B cell (primary cell): ENCODE results near the gene GAMT. TPM values are rescaled to one million over a fixed set of nuclear protein-coding genes. Genes with fewer than 3 reads are reported as not detected.

ENCODE experiments used
- ATAC-seq: fragments of 200-7000 bp; cut with Tn5 transposase; one replicate; pipeline ENCODE4 v1.10.0; 2021; ENCODE audit warnings: low read depth, mild to moderate bottlenecking, moderate number of reproducible peaks, moderate library complexity
- CTCF ChIA-PET: fragments of 350-600 bp; sonication (Branson Sonifier 250); formaldehyde crosslinking; loops from one replicate; lab custom pipeline; 2021; ENCODE audit warnings: antibody characterized with exemption, inconsistent platforms; lab: Charles Lee
- POLR2A ChIA-PET: fragments of 350-600 bp; sonication (Branson Sonifier 250); formaldehyde crosslinking; loops from one replicate; lab custom pipeline; 2021; ENCODE audit warnings: antibody characterized with exemption; lab: Charles Lee
- DNase-seq: peaks from one replicate; pipeline ENCODE4 v3.0.0; 2013
- H2AFZ ChIP-seq: 2 replicates; pipeline ENCODE4 v1.6.1; 2012; ENCODE audit warnings: mild to moderate bottlenecking, low read depth, low read length; ENCODE audit not compliant: insufficient read depth, poor library complexity, severe bottlenecking
- H3K27ac ChIP-seq, 2 donors: 1 replicate in 1 of 2; 2 replicates in 1 of 2; pipeline ENCODE4 v1.5.1; 2012 to 2013; ENCODE audit warnings: low read length in 2 of 2, mild to moderate bottlenecking in 2 of 2, moderate library complexity in 1 of 2
- H3K27me3 ChIP-seq, 4 experiments: fragments of 200-600 bp in 1 of 4; sonication (generic) in 1 of 4; replicated peaks in 1 of 4; 1 replicate in 2 of 4; 2 replicates in 2 of 4; pipeline versions ENCODE4 v1.6.1 to v1.7.0; 2013 to 2016; ENCODE audit warnings: low read length in 3 of 4, mild to moderate bottlenecking in 2 of 4, mixed read lengths in 1 of 4, moderate library complexity in 1 of 4; ENCODE audit not compliant: insufficient read depth in 4 of 4, control insufficient read depth in 3 of 4; ENCODE audit errors: control extremely low read depth in 1 of 4
- H3K36me3 ChIP-seq, 2 experiments: replicated peaks in 1 of 2; 1 replicate in 1 of 2; 2 replicates in 1 of 2; pipeline versions ENCODE4 v1.6.1 to v1.7.1; 2013; ENCODE audit warnings: low read length in 1 of 2; ENCODE audit not compliant: insufficient read depth in 2 of 2, control insufficient read depth in 1 of 2; ENCODE audit errors: control extremely low read depth in 1 of 2, extremely low read depth in 1 of 2
- H3K4me1 ChIP-seq, 2 donors: fragments of 200-600 bp in 1 of 2; sonication (generic) in 1 of 2; 1 replicate in 1 of 2; 2 replicates in 1 of 2; pipeline versions ENCODE4 v1.5.1 to v1.6.1; 2013 to 2017; ENCODE audit warnings: low read length in 2 of 2; ENCODE audit not compliant: control insufficient read depth in 2 of 2, insufficient read depth in 2 of 2
- H3K4me2 ChIP-seq: replicated peaks from 2 replicates; pipeline ENCODE3; 2012; ENCODE audit warnings: mild to moderate bottlenecking, low read depth, low read length; ENCODE audit not compliant: poor library complexity, severe bottlenecking
- H3K4me3 ChIP-seq, 5 experiments: fragments of 200-600 bp in 1 of 5; sonication (generic) in 1 of 5; 1 replicate in 3 of 5; 2 replicates in 2 of 5; pipeline versions ENCODE4 v1.5.1 to v1.7.0; 2011 to 2016; ENCODE audit warnings: low read length in 4 of 5, mild to moderate bottlenecking in 4 of 5, low read depth in 2 of 5, control low read depth in 1 of 5, moderate library complexity in 1 of 5; ENCODE audit not compliant: insufficient read depth in 1 of 5; ENCODE audit errors: control extremely low read depth in 1 of 5, extremely low read depth in 1 of 5
- H3K79me2 ChIP-seq: fragments of 200-600 bp; sonication (generic); one replicate; pipeline ENCODE4 v1.6.0; 2016; ENCODE audit warnings: low read length; ENCODE audit not compliant: control insufficient read depth, insufficient read depth
- H3K9ac ChIP-seq: fragments of 200-600 bp; sonication (generic); 2 replicates; pipeline ENCODE4 v1.6.1; 2017; ENCODE audit warnings: mild to moderate bottlenecking, low read length, moderate library complexity
- H3K9me3 ChIP-seq, 3 donors: one replicate each; pipeline versions ENCODE4 v1.6.1 to v1.7.1; 2013; ENCODE audit warnings: low read length in 2 of 3; ENCODE audit not compliant: control insufficient read depth in 2 of 3, insufficient read depth in 1 of 3; ENCODE audit errors: control extremely low read depth in 1 of 3
- H4K20me1 ChIP-seq: 2 replicates; pipeline ENCODE4 v1.6.0; 2012; ENCODE audit warnings: mild to moderate bottlenecking, low read length; ENCODE audit not compliant: insufficient read depth, control insufficient read depth, poor library complexity, severe bottlenecking
- H3K27ac Mint-ChIP-seq: one replicate; pipeline ENCODE4 v1.8.0; 2021; ENCODE audit warnings: mixed read lengths
- H3K27me3 Mint-ChIP-seq: one replicate; pipeline ENCODE4 v1.8.0; 2021; ENCODE audit warnings: mixed read lengths
- H3K4me1 Mint-ChIP-seq: one replicate; pipeline ENCODE4 v1.8.0; 2021; ENCODE audit warnings: mixed read lengths
- H3K4me3 Mint-ChIP-seq: one replicate; pipeline ENCODE4 v1.8.0; 2021; ENCODE audit warnings: mixed read lengths
- H3K9me3 Mint-ChIP-seq: one replicate; pipeline ENCODE4 v1.8.0; 2022; ENCODE audit warnings: mixed read lengths; ENCODE audit not compliant: insufficient read depth
- CTCF ChIP-seq: fragments of 200-600 bp; IDR thresholded peaks from one replicate; pipeline ENCODE4 v1.8.0; 2022; ENCODE audit warnings: antibody characterized with exemption, mild to moderate bottlenecking
- EZH2 ChIP-seq: IDR thresholded peaks from 2 replicates; pipeline ENCODE4 v1.6.1; 2012; ENCODE audit warnings: borderline replicate concordance, low read depth, mild to moderate bottlenecking, moderate library complexity, low read length; ENCODE audit not compliant: insufficient read depth, poor library complexity, severe bottlenecking
- WGBS: methylation state at CpG from one replicate; pipeline ENCODE4 v1.1.5; 2013; ENCODE audit warnings: missing lambda C conversion rate; ENCODE audit not compliant: insufficient coverage; 5-methylcytosine and 5-hydroxymethylcytosine counted together
- intact Hi-C: fragments of 100-400 bp; cut with micrococcal nuclease; formaldehyde crosslinking; loops from one replicate; pipeline ENCODE4 v1.10.0; 2022
- polyA plus RNA-seq: library from polyadenylated mRNA; depleted of rRNA; stranded (reverse); fragments of >200 nt; gene quantifications from 2 replicates; pipeline ENCODE4 v1.2.3, GENCODE V29; 2012
- total RNA-seq, 2 donors: library from RNA; stranded (reverse); fragments of 120-200 nt in 1 of 2; gene quantifications; 1 replicate in 1 of 2; 2 replicates in 1 of 2; pipeline versions ENCODE4 v1.2.3 to v1.2.4, GENCODE V29; 2013 to 2022

The GAMT gene
- total and polyA plus RNA-seq, 2 donors (not counting 1 experiment from before 2014, with no cell fraction given) = 8.8 to 12.1 TPM

- H3K4me3 ChIP-seq = no peak overlapping the region
- no peak overlapping the region for H2AFZ ChIP-seq
- H3K27ac Mint-ChIP-seq = peak overlapping the region; percentile 11
- CTCF ChIA-PET = interaction anchor here (0.8 to 1.9 kb wide), 3 partner anchors 30 to 122 kb away, joined by 3 to 5 read pairs (median 3); no protein-coding TSS in a partner anchor
- H3K9me3 ChIP-seq = no peaks in the 10 kb centered on the region
- no peak overlapping the region for H3K27ac ChIP-seq
- H3K36me3 ChIP-seq = peaks cover 0 to 27% of the 10 kb centered on the region in 2 experiments
- H3K9ac ChIP-seq = no peak overlapping the region
- DNase-seq (no peak), ATAC-seq (no peak)
- WGBS = 93% methylated on average over 35 of the region's 37 CpGs
- H3K9me3 Mint-ChIP-seq = no peaks in the 10 kb centered on the region
- H3K4me1 Mint-ChIP-seq = peaks cover 25% of the 10 kb centered on the region
- H3K79me2 ChIP-seq = peaks cover 13% of the 10 kb centered on the region
- no peaks in the 10 kb centered on the region for H3K27me3 ChIP-seq
- H3K4me3 Mint-ChIP-seq = no peak overlapping the region
- no peaks in the 10 kb centered on the region for H3K27me3 Mint-ChIP-seq
- TF ChIP-seq CTCF = no peak
- no peak for TF ChIP-seq EZH2
- no peaks in the 10 kb centered on the region for H4K20me1 ChIP-seq
- no peak overlapping the region for H3K4me2 ChIP-seq
- POLR2A ChIA-PET = no interaction called here
- intact Hi-C loops = no loop called here
- H3K4me1 ChIP-seq = peaks cover 18 to 22% of the 10 kb centered on the region in 2 donors
Observed at GRCh38 chr19:1365319-1366269, 35.7 kb downstream of the GAMT start.
